Gastroesophageal sphincter (tissue), 4 donors: ENCODE results near the gene PPFIA4. TPM values are rescaled to one million over a fixed set of nuclear protein-coding genes. Genes with fewer than 3 reads are reported as not detected.

Source experiments
- ATAC-seq: fragments of 150-250 bp; one replicate; pipeline ENCODE4 v1.9.1; 2016; ENCODE audit warnings: mild to moderate bottlenecking, moderate library complexity
- H3K27ac ChIP-seq, 4 donors: fragments of 200-600 bp; sonication (generic) in 3 of 4; 1 replicate in 3 of 4; 2 replicates in 1 of 4; pipeline ENCODE4 v1.5.1; 2016 to 2019
- H3K27me3 ChIP-seq: fragments of 200-600 bp; sonication (generic); one replicate; pipeline ENCODE4 v1.5.1; 2019
- H3K36me3 ChIP-seq, 2 donors: fragments of 200-600 bp; sonication (generic); one replicate each; pipeline ENCODE4 v1.5.1; 2019; ENCODE audit warnings: control low read depth in 1 of 2
- H3K4me1 ChIP-seq, 3 donors: fragments of 200-600 bp; sonication (generic); 1 replicate in 2 of 3; 2 replicates in 1 of 3; pipeline ENCODE4 v1.5.1; 2016 to 2019; ENCODE audit warnings: control low read depth in 2 of 3
- H3K4me3 ChIP-seq, 2 donors: fragments of 200-600 bp; sonication (generic); one replicate each; pipeline ENCODE4 v1.5.1; 2019; ENCODE audit warnings: mild to moderate bottlenecking in 1 of 2, moderate library complexity in 1 of 2
- H3K9me3 ChIP-seq, 3 donors: fragments of 200-600 bp; sonication (generic); one replicate each; pipeline ENCODE4 v1.5.1; 2017 to 2019; ENCODE audit warnings: control low read depth in 2 of 3
- CTCF ChIP-seq, 4 experiments: fragments of 200-600 bp in 2 of 4; fragments of 450-650 bp in 2 of 4; sonication (generic) in 1 of 4; IDR thresholded peaks; one replicate each; pipeline ENCODE4 v1.5.1; 2017 to 2019; ENCODE audit warnings: antibody characterized with exemption in 4 of 4, mild to moderate bottlenecking in 2 of 4, moderate library complexity in 2 of 4
- EP300 ChIP-seq: sonication (generic); formaldehyde crosslinking; IDR thresholded peaks from one replicate; pipeline ENCODE4 v1.6.1; 2017; ENCODE audit warnings: antibody characterized with exemption, mild to moderate bottlenecking
- POLR2A ChIP-seq, 2 donors: fragments of 450-650 bp; IDR thresholded peaks; one replicate each; pipeline ENCODE4 v1.6.1; 2017; ENCODE audit warnings: antibody characterized with exemption in 2 of 2, mild to moderate bottlenecking in 2 of 2, moderate library complexity in 1 of 2
- POLR2AphosphoS5 ChIP-seq: sonication (generic); formaldehyde crosslinking; IDR thresholded peaks from one replicate; pipeline ENCODE4 v1.6.1; 2017; ENCODE audit warnings: antibody characterized with exemption
- WGBS, 2 donors: methylation state at CpG; one replicate each; pipeline ENCODE4 v1.1.5; 2018; ENCODE audit warnings: low coverage in 1 of 2; 5-methylcytosine and 5-hydroxymethylcytosine counted together
- total RNA-seq, 4 donors: library from RNA; depleted of rRNA; stranded (reverse); fragments of >200 nt; gene quantifications; one replicate each; pipeline ENCODE4 v1.1.0, GENCODE V29; 2016

PPFIA4 gene
- total RNA-seq, 4 donors from 2014 or later: 0.81 to 10.5 (median 1.7) TPM

- Histone ChIP-seq H3K27ac (no peak overlapping the region), H3K36me3 (no peaks in the 10 kb centered on the region), H3K27me3 (peaks cover 14% of the 10 kb centered on the region), H3K4me3 (no peak overlapping the region), H3K9me3 (no peaks in the 10 kb centered on the region), H3K4me1 (no peaks in the 10 kb centered on the region)
- TF ChIP-seq POLR2A (IDR thresholded peaks at IDR 0.05): no peak
- TF ChIP-seq EP300: no peak
- no peak for TF ChIP-seq POLR2AphosphoS5
- no peak for TF ChIP-seq CTCF (IDR thresholded peaks at IDR 0.05)
- no peak for ATAC-seq
These were observed 78.6 kb downstream of the PPFIA4 start for GRCh38 chr1:203104789-203105390.

- Histone ChIP-seq H3K4me1 (peaks cover 0 to under 1% (median 0%) of the 10 kb centered on the region in 3 donors), H3K4me3 (no peak overlapping the region), H3K27me3 (peaks cover 13% of the 10 kb centered on the region), H3K9me3 (no peaks in the 10 kb centered on the region), H3K36me3 (no peaks in the 10 kb centered on the region), H3K27ac (no peak overlapping the region)
- ATAC-seq: no peak
- WGBS, 2 donors: 24% methylated on average over 2 of the region's 2 CpGs; no CpG with 5 or more reads in 1 of the 2 donors
- TF ChIP-seq POLR2AphosphoS5 (no peak), POLR2A (IDR thresholded peaks at IDR 0.05) (no peak), CTCF (IDR thresholded peaks at IDR 0.05) (no peak), EP300 (no peak)
These were observed 86.2 kb downstream of the PPFIA4 start for GRCh38 chr1:203112475-203112874.

GRCh38 chr1:203113308-203113707 lies 87.0 kb downstream of the PPFIA4 start:
- TF ChIP-seq POLR2A (IDR thresholded peaks at IDR 0.05) (no peak), POLR2AphosphoS5 (no peak), CTCF (IDR thresholded peaks at IDR 0.05) (no peak), EP300 (no peak)
- peaks cover 22% of the 10 kb centered on the region for H3K27me3 ChIP-seq
- no peak overlapping the region for H3K27ac ChIP-seq
- H3K36me3 ChIP-seq: no peaks in the 10 kb centered on the region
- no peak for ATAC-seq
- no peak overlapping the region for H3K4me3 ChIP-seq
- 70 to 82% methylated on average over 4 of the region's 4 CpGs for WGBS, 2 donors
- peaks cover 0 to 9% (median 0%) of the 10 kb centered on the region in 3 donors for H3K4me1 ChIP-seq
- no peaks in the 10 kb centered on the region for H3K9me3 ChIP-seq

GRCh38 chr1:203114202-203114601 lies 87.9 kb downstream of the PPFIA4 start:
- Histone ChIP-seq H3K36me3 (no peaks in the 10 kb centered on the region), H3K27ac (no peak overlapping the region), H3K4me1 (peaks cover 0 to 9% (median 0%) of the 10 kb centered on the region in 3 donors), H3K27me3 (peaks cover 31% of the 10 kb centered on the region), H3K9me3 (no peaks in the 10 kb centered on the region), H3K4me3 (no peak overlapping the region)
- no peak for ATAC-seq
- TF ChIP-seq EP300 (no peak), POLR2AphosphoS5 (no peak), POLR2A (IDR thresholded peaks at IDR 0.05) (no peak), CTCF (IDR thresholded peaks at IDR 0.05) (no peak)
- 70 to 75% methylated on average over 6 of the region's 7 CpGs for WGBS, 2 donors

- Histone ChIP-seq H3K27ac (no peak overlapping the region), H3K9me3 (no peaks in the 10 kb centered on the region), H3K4me3 (no peak overlapping the region), H3K4me1 (peaks cover 0 to 9% (median 0%) of the 10 kb centered on the region in 3 donors), H3K36me3 (no peaks in the 10 kb centered on the region), H3K27me3 (peaks cover 51% of the 10 kb centered on the region)
- no peak for TF ChIP-seq POLR2A (IDR thresholded peaks at IDR 0.05)
- TF ChIP-seq CTCF (IDR thresholded peaks at IDR 0.05): no peak
- TF ChIP-seq POLR2AphosphoS5: no peak
- TF ChIP-seq EP300: no peak
- WGBS, 2 donors: 47 to 66% methylated on average over 3 to 5 of the region's 10 CpGs
- no peak for ATAC-seq
These were observed 90.0 kb downstream of the PPFIA4 start for GRCh38 chr1:203116091-203116820.
